ENCODE measurements around the gene KL. TPM values are rescaled to one million over a fixed set of nuclear protein-coding genes. Genes with fewer than 3 reads are reported as not detected.

The KL gene
- total and polyA plus RNA-seq, 10 of the 15 experiments (the other 5 are each of a cell fraction or from before 2014, with no cell fraction given) = 0.08 to 2.1 (median 1.4) TPM

- peak; percentile 73 to 90 for TF ChIP-seq BHLHE40 (IDR thresholded peaks at IDR 0.05; ENCODE audit: borderline replicate concordance in 1 of 2, low read depth in 2 of 2, low read length in 1 of 2)
- TF ChIP-seq BCL11A (IDR thresholded peaks at IDR 0.05; ENCODE audit: low read depth, low read length) = 0 out of 2 replicates have a peak, but pooled peaks have one; percentile 9
- TF ChIP-seq MYB (IDR thresholded peaks at IDR 0.05; ENCODE audit: borderline replicate concordance, low read depth, low read length) = no peak
- peak in 1 of 2 experiments; percentile 43; a peak in 1 of 4 replicates for TF ChIP-seq ETV6 (conservative IDR thresholded peaks at IDR 0.05 in 1 of 2, IDR thresholded peaks at IDR 0.05 in 1 of 2; ENCODE audit: borderline replicate concordance in 1 of 2, low read depth in 1 of 2)
- peak; percentile 27 for TF ChIP-seq MEF2B (IDR thresholded peaks at IDR 0.05; ENCODE audit: partially characterized antibody, poor library complexity, severe bottlenecking)
- no peak for TF ChIP-seq SUPT20H (IDR thresholded peaks at IDR 0.05; ENCODE audit: borderline replicate concordance, control insufficient read depth, low read depth, low read length)
- peak; percentile 35; the same call in 1 of the 2 replicates for TF ChIP-seq CREB1 (IDR thresholded peaks at IDR 0.05; ENCODE audit: low read depth)
- peak; percentile 66 for TF ChIP-seq MTA2 (IDR thresholded peaks at IDR 0.05; ENCODE audit: low read depth)
- peak; percentile 72 for TF ChIP-seq ATF2 (IDR thresholded peaks at IDR 0.05; ENCODE audit: low read length)
- peak; percentile 55; the same call in 1 of the 2 replicates for TF ChIP-seq MLLT1 (IDR thresholded peaks at IDR 0.05)
- peak; percentile 82 for TF ChIP-seq NFIC (IDR thresholded peaks at IDR 0.05; ENCODE audit: low read depth, low read length)
- peak; percentile 23 for TF ChIP-seq SKIL (IDR thresholded peaks at IDR 0.05; ENCODE audit: low read depth, poor library complexity, severe bottlenecking)
- TF ChIP-seq RAD51 (IDR thresholded peaks at IDR 0.05) = peak; percentile 88
- TF ChIP-seq RUNX3 (IDR thresholded peaks at IDR 0.05; ENCODE audit: low read length) = peak; percentile 46
- TF ChIP-seq NR2F1 (conservative IDR thresholded peaks at IDR 0.05) = no peak
- TF ChIP-seq JUNB (IDR thresholded peaks at IDR 0.05) = peak; percentile 48; the same call in 1 of the 2 replicates
- no peak for TF ChIP-seq ZSCAN29 (IDR thresholded peaks at IDR 0.05)
- peak; percentile 91 for TF ChIP-seq IKZF1 (conservative IDR thresholded peaks at IDR 0.05)
- TF ChIP-seq DPF2 (IDR thresholded peaks at IDR 0.05) = peak; percentile 91
- no peak for TF ChIP-seq NKRF (conservative IDR thresholded peaks at IDR 0.05)
- TF ChIP-seq USF2 (IDR thresholded peaks at IDR 0.05; ENCODE audit: borderline replicate concordance, low read depth, low read length) = peak; percentile 29; the same call in 1 of the 2 replicates
Measured at GRCh38 chr13:33110713-33111413, 94.6 kb downstream of the KL start (continued).

All from GM12878 (cell line).